Kidney (tissue), 14 donors: ENCODE results near the gene BABAM2. TPM values are rescaled to one million over a fixed set of nuclear protein-coding genes. Genes with fewer than 3 reads are reported as not detected.
"Not testable (repeated sequence)": the region's sequence is repeated elsewhere in the genome, so short reads cannot be mapped to it uniquely, and the experiment has no call there.

ENCODE experiments used
- DNase-seq, 5 donors: peaks; one replicate each; pipeline ENCODE4 v3.0.0-alpha.2; 2013 to 2020
- FAIRE-seq: peaks from 2 replicates; lab custom pipeline; 2012; peaks lifted over from hg19 to GRCh38; lab: Jason Lieb, UNC
- H3K27ac ChIP-seq, 2 donors: one replicate each; pipeline ENCODE4 v1.7.0; 2013; ENCODE audit warnings: low read depth in 2 of 2, low read length in 2 of 2, inconsistent platforms in 1 of 2
- H3K27me3 ChIP-seq: one replicate; pipeline ENCODE4 v1.7.1; 2013; ENCODE audit warnings: low read length, inconsistent platforms; ENCODE audit not compliant: control insufficient read depth, insufficient read depth
- H3K36me3 ChIP-seq, 3 donors: one replicate each; pipeline versions ENCODE4 v1.7.0 to v1.7.1; 2013; ENCODE audit warnings: low read length in 3 of 3, control low read depth in 1 of 3, inconsistent platforms in 1 of 3; ENCODE audit not compliant: insufficient read depth in 3 of 3, control insufficient read depth in 2 of 3
- H3K4me1 ChIP-seq, 3 donors: one replicate each; pipeline versions ENCODE4 v1.7.0 to v1.7.1; 2013; ENCODE audit warnings: low read length in 3 of 3, inconsistent platforms in 1 of 3, low read depth in 1 of 3; ENCODE audit not compliant: control insufficient read depth in 2 of 3, insufficient read depth in 2 of 3
- H3K4me3 ChIP-seq, 3 donors: one replicate each; pipeline versions ENCODE4 v1.7.0 to v1.8.1; 2013; ENCODE audit warnings: low read length in 3 of 3, control low read depth in 1 of 3, inconsistent platforms in 1 of 3
- H3K9ac ChIP-seq, 3 donors: one replicate each; pipeline versions ENCODE4 v1.7.0 to v1.7.1; 2013; ENCODE audit warnings: low read length in 3 of 3, control low read depth in 1 of 3, inconsistent platforms in 1 of 3
- H3K9me3 ChIP-seq, 3 donors: one replicate each; pipeline versions ENCODE4 v1.7.0 to v1.7.1; 2013; ENCODE audit warnings: low read length in 3 of 3, control low read depth in 1 of 3, inconsistent platforms in 1 of 3; ENCODE audit not compliant: control insufficient read depth in 2 of 3, insufficient read depth in 1 of 3
- CTCF ChIP-seq: IDR thresholded peaks from 3 replicates; pipeline ENCODE4 v1.5.1; 2012; ENCODE audit warnings: mild to moderate bottlenecking, moderate library complexity, borderline replicate concordance; ENCODE audit not compliant: insufficient read depth; ENCODE audit errors: extremely low read depth
- intact Hi-C: fragments of 100-400 bp; cut with DNase I; formaldehyde crosslinking; loops from one replicate; pipeline ENCODE4 v1.11.1; 2022
- polyA plus RNA-seq: library from polyadenylated mRNA; stranded (reverse); fragments of 350-450 nt; fragmentation: Illumina TruSeq; extraction: RNeasy Lipid Tissue Mini Kit (QIAGEN cat#74804); gene quantifications from one replicate; pipeline ENCODE4 v1.2.3, GENCODE V29; 2014; ENCODE audit warnings: low read depth, low replicate concordance; ENCODE audit not compliant: insufficient read depth
- total RNA-seq: library from RNA; stranded (reverse); fragmentation: NEBNext Ultra II Directional; extraction: Animal tissue kit (Norgen Biotek cat#: 25700); gene quantifications from one replicate; pipeline ENCODE4 v1.2.1, GENCODE V29; 2021
- donor health status: control.
- donor health status: control.
- donor health status: control.
- donor health status: control.
- donor health status: control.
- donor health status: DM: yes; HTN: yes; CAD: no.
- donor health status: Normal renal cell carcinoma (clear cell type).

BABAM2 gene
- total and polyA plus RNA-seq, 2 donors from 2014 or later, result 68.4 to 74.1 TPM

GRCh38 chr2:28021898-28022297 is 131.4 kb downstream of the BABAM2 start:
- TF ChIP-seq CTCF, result no peak
- H3K9ac ChIP-seq, result no peak overlapping the region
- H3K4me3 ChIP-seq, result no peak overlapping the region
- H3K27me3 ChIP-seq, result no peaks in the 10 kb centered on the region
- FAIRE-seq (no peak), DNase-seq (no peak)
- intact Hi-C loops, result no loop called here
- no peaks in the 10 kb centered on the region for H3K9me3 ChIP-seq
- H3K36me3 ChIP-seq, result no peaks in the 10 kb centered on the region
- H3K27ac ChIP-seq, result no peak overlapping the region
- H3K4me1 ChIP-seq, result no peaks in the 10 kb centered on the region

- H3K9me3 ChIP-seq, result no peaks in the 10 kb centered on the region
- H3K9ac ChIP-seq, result no peak overlapping the region
- DNase-seq (no peak), FAIRE-seq (no peak)
- TF ChIP-seq CTCF, result no peak
- H3K27ac ChIP-seq, result no peak overlapping the region
- no peaks in the 10 kb centered on the region for H3K27me3 ChIP-seq
- H3K4me3 ChIP-seq, result no peak overlapping the region
- H3K36me3 ChIP-seq, result no peaks in the 10 kb centered on the region
- no peaks in the 10 kb centered on the region for H3K4me1 ChIP-seq
- intact Hi-C loops, result no loop called here
These were observed 134.6 kb downstream of the BABAM2 start for GRCh38 chr2:28025123-28025522.

- H3K9me3 ChIP-seq, H3K9ac ChIP-seq, H3K27ac ChIP-seq, FAIRE-seq, intact Hi-C loops, H3K27me3 ChIP-seq, H3K4me1 ChIP-seq, DNase-seq, H3K4me3 ChIP-seq, H3K36me3 ChIP-seq: not testable (repeated sequence)
These were observed 135.7 kb downstream of the BABAM2 start for GRCh38 chr2:28026230-28026629.

- FAIRE-seq (no peak), DNase-seq (no peak)
- no peak for TF ChIP-seq CTCF
- intact Hi-C loops, result no loop called here
- H3K27ac ChIP-seq, result no peak overlapping the region
- H3K36me3 ChIP-seq, result no peaks in the 10 kb centered on the region
- no peaks in the 10 kb centered on the region for H3K4me1 ChIP-seq
- H3K9me3 ChIP-seq, result no peaks in the 10 kb centered on the region
- no peaks in the 10 kb centered on the region for H3K27me3 ChIP-seq
- no peak overlapping the region for H3K9ac ChIP-seq
- H3K4me3 ChIP-seq, result no peak overlapping the region
These were observed 137.5 kb downstream of the BABAM2 start for GRCh38 chr2:28028025-28028424.
